Stimulated activated effector memory CD8-positive, alpha-beta T cell treated with anti-CD3 and anti-CD28 coated beads, Interleukin-12 subunit alpha, Interleukin-12 subunit beta, amount 100 ng/mL, for 72 hours (primary cell): ENCODE results near the gene PABPC4L.

ENCODE experiments used
- ATAC-seq: fragments of 150-1000 bp; cut with Tn5 transposase; 2 replicates; pipeline ENCODE4 v1.10.0; 2021
- DNase-seq, 2 donors: peaks; one replicate each; pipeline ENCODE4 v3.0.0; 2021 to 2022; ENCODE audit warnings: low spot score in 2 of 2
- H3K27ac Mint-ChIP-seq: one replicate; pipeline ENCODE4 v1.8.0; 2022; ENCODE audit warnings: mild to moderate bottlenecking, mixed read lengths
- H3K36me3 Mint-ChIP-seq: one replicate; pipeline ENCODE4 v1.8.0; 2022; ENCODE audit warnings: mild to moderate bottlenecking, mixed read lengths
- H3K4me1 Mint-ChIP-seq: one replicate; pipeline ENCODE4 v1.8.0; 2022; ENCODE audit warnings: mixed read lengths
- H3K4me3 Mint-ChIP-seq: one replicate; pipeline ENCODE4 v1.8.0; 2022; ENCODE audit warnings: mild to moderate bottlenecking, mixed read lengths
- H3K9me3 Mint-ChIP-seq: one replicate; pipeline ENCODE4 v1.8.0; 2022; ENCODE audit warnings: mixed read lengths

PABPC4L gene

DNA sequence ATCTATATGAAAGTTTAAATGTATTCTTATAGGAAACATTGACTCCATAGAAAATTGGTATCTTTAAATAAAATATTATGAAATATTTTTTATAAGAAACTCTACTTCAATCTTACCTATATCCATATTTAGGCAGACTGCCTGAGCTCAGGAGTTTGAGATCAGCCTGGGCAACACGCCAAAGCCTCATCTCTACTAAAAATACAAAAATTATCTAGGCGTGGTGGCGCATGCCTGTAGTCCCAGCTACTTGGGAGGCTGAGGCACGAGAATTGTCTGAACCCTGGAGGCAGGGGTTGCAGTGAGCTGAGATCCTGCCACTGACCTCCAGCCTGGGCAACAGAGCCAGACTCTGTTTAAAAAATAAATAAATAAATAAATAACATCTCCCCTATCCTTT, 47.5 kb downstream of the PABPC4L start:
- no peak for ATAC-seq
- no peaks in the 10 kb centered on the region for H3K4me1 Mint-ChIP-seq
- no peak for DNase-seq
- H3K4me3 Mint-ChIP-seq = no peak overlapping the region
- no peaks in the 10 kb centered on the region for H3K36me3 Mint-ChIP-seq
- no peak overlapping the region for H3K27ac Mint-ChIP-seq
- H3K9me3 Mint-ChIP-seq = peaks cover 14% of the 10 kb centered on the region

DNA sequence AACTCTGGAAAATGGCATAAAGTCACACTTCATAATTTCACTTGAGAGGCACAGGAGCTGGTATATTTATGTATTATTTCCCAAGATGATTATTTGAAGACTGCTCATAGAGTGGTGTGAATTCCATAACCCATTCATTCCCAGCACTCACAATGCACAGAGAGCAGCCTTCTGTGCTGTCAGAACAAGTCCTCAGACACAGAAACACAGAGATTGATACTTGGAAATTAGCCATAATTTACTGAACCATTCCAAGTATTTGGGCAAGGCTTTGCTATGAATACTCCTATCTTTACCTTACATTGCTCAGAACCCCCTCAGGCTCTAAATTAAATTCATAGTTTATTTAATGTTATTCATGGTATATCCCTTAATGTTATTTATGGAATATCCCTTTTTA, 53.6 kb downstream of the PABPC4L start:
- no peak for ATAC-seq
- H3K36me3 Mint-ChIP-seq = no peaks in the 10 kb centered on the region
- no peak overlapping the region for H3K27ac Mint-ChIP-seq
- H3K9me3 Mint-ChIP-seq = peaks cover 9% of the 10 kb centered on the region
- no peaks in the 10 kb centered on the region for H3K4me1 Mint-ChIP-seq
- H3K4me3 Mint-ChIP-seq = no peak overlapping the region
- no peak for DNase-seq
